C4-2B (cell line): ENCODE results near the gene ZNF138.

Experiments
- CTCF ChIP-seq: fragments of 450-650 bp; conservative IDR thresholded peaks from 2 replicates; pipeline ENCODE4 v1.5.1; 2017; ENCODE audit warnings: mild to moderate bottlenecking
- ZFX ChIP-seq: fragments of 450-650 bp; IDR thresholded peaks from 2 replicates; pipeline ENCODE4 v1.6.1; 2017

- no peak for TF ChIP-seq CTCF
- TF ChIP-seq ZFX, result no peak
These were observed 79.3 kb downstream of the ZNF138 start for GRCh38 chr7:64873517-64873916.
